Mucosa of descending colon (tissue), 3 donors: Measurements from ENCODE around the gene ENOX1. TPM values are rescaled to one million over a fixed set of nuclear protein-coding genes. Genes with fewer than 3 reads are reported as not detected.

Source experiments
- ATAC-seq: fragments of 200-7000 bp; cut with Tn5 transposase; one replicate; pipeline ENCODE4 v1.9.1; 2020; ENCODE audit warnings: mild to moderate bottlenecking, moderate library complexity
- DNase-seq, 3 donors: peaks; one replicate each; pipeline ENCODE4 v3.0.0-alpha.2; 2020
- H3K36me3 ChIP-seq: fragments of 200-600 bp; one replicate; pipeline ENCODE4 v1.8.0; 2021; ENCODE audit warnings: low read depth, mild to moderate bottlenecking
- H3K4me1 ChIP-seq: fragments of 200-600 bp; one replicate; pipeline ENCODE4 v1.8.0; 2021; ENCODE audit warnings: low read depth, mild to moderate bottlenecking
- H3K4me3 ChIP-seq: fragments of 200-600 bp; one replicate; pipeline ENCODE4 v1.8.0; 2021; ENCODE audit warnings: mild to moderate bottlenecking
- H3K9me3 ChIP-seq: fragments of 200-600 bp; one replicate; pipeline ENCODE4 v1.8.0; 2021; ENCODE audit warnings: mild to moderate bottlenecking
- CTCF ChIP-seq: fragments of 200-600 bp; IDR thresholded peaks from one replicate; pipeline ENCODE4 v1.8.0; 2022; ENCODE audit warnings: antibody characterized with exemption, mild to moderate bottlenecking
- intact Hi-C, 2 donors: fragments of 100-400 bp; cut with DNase I in 1 of 2; cut with micrococcal nuclease in 1 of 2; formaldehyde crosslinking; loops; one replicate each; pipeline versions ENCODE4 v1.11.0 to v1.11.1; 2022; cut with DNase I, micrococcal nuclease
- total RNA-seq, 3 donors: library from RNA; stranded (reverse); fragmentation: NEBNext Ultra II Directional in 2 of 3; extraction: Animal tissue kit (Norgen Biotek cat#: 25700) in 2 of 3; gene quantifications; one replicate each; pipeline versions ENCODE4 v1.2.1 to v1.2.4, GENCODE V29; 2021 to 2023
- donor health status: DM: no; HTN: no; CAD: no; lungs with moderate emphysema.
- donor health status: DM: no; HTN: no; CAD: no.
- donor health status: DM: no; HTN: yes; CAD: no.

The ENOX1 gene
- total RNA-seq, 3 donors from 2014 or later, result 0.35 to 9.8 (median 1.2) TPM

- H3K4me1 ChIP-seq, result no peaks in the 10 kb centered on the region
- intact Hi-C loops, result no loop called here
- no peak overlapping the region for H3K4me3 ChIP-seq
- DNase-seq (no peak), ATAC-seq (no peak)
- no peaks in the 10 kb centered on the region for H3K9me3 ChIP-seq
- no peaks in the 10 kb centered on the region for H3K36me3 ChIP-seq
- TF ChIP-seq CTCF, result no peak
Measured at GRCh38 chr13:43698009-43698408, 88.8 kb downstream of the ENOX1 start.

DNA sequence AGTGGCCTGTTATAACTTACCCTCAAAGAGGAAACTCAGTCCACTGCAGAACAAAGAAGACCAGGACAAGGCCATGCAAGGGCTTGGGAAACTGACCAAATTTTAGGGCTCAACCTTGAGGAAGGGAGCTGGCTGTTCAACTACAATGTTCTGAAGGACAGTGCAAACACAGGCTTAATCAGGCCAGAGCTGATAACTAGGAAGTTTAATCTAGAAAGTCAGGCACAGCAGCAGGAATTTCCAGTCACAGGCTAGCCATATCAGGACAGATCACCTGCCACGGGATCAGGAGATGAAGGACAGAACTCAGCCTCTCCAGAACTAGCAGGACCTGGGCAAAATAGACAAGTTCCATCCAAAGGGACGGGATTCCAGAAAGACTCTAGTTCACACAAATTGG lies 89.4 kb downstream of the ENOX1 start:
- no peaks in the 10 kb centered on the region for H3K36me3 ChIP-seq
- no peak overlapping the region for H3K4me3 ChIP-seq
- H3K4me1 ChIP-seq, result no peaks in the 10 kb centered on the region
- ATAC-seq (no peak), DNase-seq (no peak)
- intact Hi-C loops, result no loop called here
- no peak for TF ChIP-seq CTCF
- H3K9me3 ChIP-seq, result no peaks in the 10 kb centered on the region

DNA sequence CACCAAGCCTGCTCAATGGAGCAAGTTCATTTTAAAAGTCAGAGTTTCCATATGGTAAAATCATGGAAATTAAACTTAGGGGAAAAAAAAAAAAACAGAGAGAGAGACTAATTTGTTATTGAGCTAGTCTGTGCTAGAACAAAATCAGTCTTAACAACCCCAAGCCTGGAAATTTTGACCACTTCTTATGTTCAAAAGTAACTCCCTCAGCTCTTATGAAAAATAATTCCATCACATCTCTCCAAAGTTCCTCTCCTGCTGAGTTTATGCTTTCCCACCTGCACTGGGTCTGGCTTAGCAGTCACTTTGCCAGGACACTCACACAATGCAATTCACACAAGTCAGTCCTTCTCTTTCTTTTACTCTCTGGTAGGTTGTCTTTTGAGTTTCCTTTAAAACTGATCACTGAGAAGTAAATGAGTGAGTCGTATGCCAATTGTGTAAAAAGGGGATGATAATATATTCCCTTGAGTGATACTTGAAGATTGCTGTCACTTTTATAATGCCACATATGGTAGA lies 92.6 kb downstream of the ENOX1 start:
- ATAC-seq (no peak), DNase-seq (no peak)
- Histone ChIP-seq H3K36me3 (no peaks in the 10 kb centered on the region), H3K4me3 (no peak overlapping the region), H3K4me1 (no peaks in the 10 kb centered on the region), H3K9me3 (no peaks in the 10 kb centered on the region)
- intact Hi-C loops, result no loop called here
- TF ChIP-seq CTCF, result no peak

GRCh38 chr13:43693639-43694038 lies 93.1 kb downstream of the ENOX1 start:
- no peak for DNase-seq
- H3K4me3 ChIP-seq, result no peak overlapping the region
- H3K9me3 ChIP-seq, result no peaks in the 10 kb centered on the region
- no peak for ATAC-seq
- no peak for TF ChIP-seq CTCF
- no peaks in the 10 kb centered on the region for H3K36me3 ChIP-seq
- intact Hi-C loops, result no loop called here
- H3K4me1 ChIP-seq, result no peaks in the 10 kb centered on the region

- no peaks in the 10 kb centered on the region for H3K36me3 ChIP-seq
- no peak for DNase-seq
- no peaks in the 10 kb centered on the region for H3K9me3 ChIP-seq
- H3K4me1 ChIP-seq, result no peaks in the 10 kb centered on the region
- ATAC-seq, result no peak
- no peak for TF ChIP-seq CTCF
- intact Hi-C loops, result no loop called here
- H3K4me3 ChIP-seq, result no peak overlapping the region
Measured at GRCh38 chr13:43688227-43688907, 98.4 kb downstream of the ENOX1 start.
